ENCODE measurements around the gene HEYL.

- TF ChIP-seq CTCF (conservative IDR thresholded peaks at IDR 0.05) (no peak), EZH2 (IDR thresholded peaks at IDR 0.05; ENCODE audit: low read depth) (no peak)
Measured at GRCh38 chr1:39613250-39613649, 26.2 kb downstream of the HEYL start.

All from PC-9 (cell line).